Measurements from ENCODE around the gene SAMD4A.

GRCh38 chr14:54667764-54668163, 100.8 kb downstream of the SAMD4A start:
- TF ChIP-seq TEAD4 (IDR thresholded peaks at IDR 0.05) (no peak), RAD21 (IDR thresholded peaks at IDR 0.05; ENCODE audit: low read depth) (no peak)

Data from Ishikawa (cell line).